ENCODE results near the gene ERC2. TPM values are rescaled to one million over a fixed set of nuclear protein-coding genes. Genes with fewer than 3 reads are reported as not detected.
A peak's percentile ranks its signal among the peaks of the same experiment; 100 is the strongest.

ERC2 gene
- polyA plus RNA-seq, 1 experiment = 0.07 TPM

GRCh38 chr3:55620351-55621025 lies 847.8 kb downstream of the ERC2 start:
- Histone ChIP-seq H3K4me3 (ENCODE audit: low read depth, low read length) (no peak overlapping the region), H3K36me3 (ENCODE audit: control insufficient read depth, insufficient read depth, low read length) (no peaks in the 10 kb centered on the region), H3K27me3 (ENCODE audit: control insufficient read depth, insufficient read depth, low read length) (no peaks in the 10 kb centered on the region)
- no peak for TF ChIP-seq CTCF (IDR thresholded peaks at IDR 0.05; ENCODE audit: insufficient read depth, low read depth, low read length)
- POLR2A ChIA-PET = no interaction called here
- CTCF ChIA-PET = interaction anchor here (0.9 to 1.6 kb wide), 5 partner anchors 9 to 277 kb away, joined by 3 to 5 read pairs (median 4); no protein-coding TSS in a partner anchor
- peak; percentile 60 for DNase-seq (ENCODE audit: low read depth)

- POLR2A ChIA-PET = no interaction called here
- no peak for DNase-seq (ENCODE audit: low read depth)
- Histone ChIP-seq H3K36me3 (ENCODE audit: control insufficient read depth, insufficient read depth, low read length) (no peaks in the 10 kb centered on the region), H3K27me3 (ENCODE audit: control insufficient read depth, insufficient read depth, low read length) (no peaks in the 10 kb centered on the region), H3K4me3 (ENCODE audit: low read depth, low read length) (no peak overlapping the region)
- no peak for TF ChIP-seq CTCF (IDR thresholded peaks at IDR 0.05; ENCODE audit: insufficient read depth, low read depth, low read length)
- CTCF ChIA-PET = interaction anchor here (1.5 kb wide), 1 partner anchor 16 kb away, joined by 5 read pairs; no protein-coding TSS in a partner anchor
Measured at GRCh38 chr3:55619046-55619808, 849.0 kb downstream of the ERC2 start.

GRCh38 chr3:55617385-55617784 lies 850.9 kb downstream of the ERC2 start:
- POLR2A ChIA-PET = no interaction called here
- CTCF ChIA-PET = no interaction called here
- TF ChIP-seq CTCF (IDR thresholded peaks at IDR 0.05; ENCODE audit: insufficient read depth, low read depth, low read length) = no peak
- H3K27me3 ChIP-seq (ENCODE audit: control insufficient read depth, insufficient read depth, low read length) = no peaks in the 10 kb centered on the region
- H3K4me3 ChIP-seq (ENCODE audit: low read depth, low read length) = no peak overlapping the region
- H3K36me3 ChIP-seq (ENCODE audit: control insufficient read depth, insufficient read depth, low read length) = no peaks in the 10 kb centered on the region
- DNase-seq (ENCODE audit: low read depth) = no peak

DNA sequence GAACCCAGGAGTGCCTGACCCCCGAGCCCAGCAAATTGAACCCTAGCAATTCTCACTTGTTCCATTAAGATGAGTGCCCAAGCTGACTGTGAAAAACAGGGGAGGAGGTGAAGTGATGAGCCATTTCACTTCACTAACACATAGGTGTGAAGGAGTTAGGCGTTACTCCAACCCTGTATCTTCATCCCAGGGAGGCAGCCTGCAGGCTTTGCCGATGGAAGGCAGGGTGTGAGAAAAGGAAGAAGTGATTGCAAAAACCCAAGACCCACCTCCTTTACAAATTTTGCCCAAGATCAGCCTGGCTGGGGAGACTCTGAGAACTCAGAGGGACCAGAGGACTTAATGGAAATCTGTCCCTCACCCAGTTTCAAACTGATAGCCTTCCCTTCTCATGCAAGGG lies 851.5 kb downstream of the ERC2 start:
- DNase-seq (ENCODE audit: low read depth) = no peak
- no peaks in the 10 kb centered on the region for H3K27me3 ChIP-seq (ENCODE audit: control insufficient read depth, insufficient read depth, low read length)
- POLR2A ChIA-PET = no interaction called here
- CTCF ChIA-PET = no interaction called here
- TF ChIP-seq CTCF (IDR thresholded peaks at IDR 0.05; ENCODE audit: insufficient read depth, low read depth, low read length) = no peak
- no peak overlapping the region for H3K4me3 ChIP-seq (ENCODE audit: low read depth, low read length)
- H3K36me3 ChIP-seq (ENCODE audit: control insufficient read depth, insufficient read depth, low read length) = no peaks in the 10 kb centered on the region

- no peak for TF ChIP-seq CTCF (IDR thresholded peaks at IDR 0.05; ENCODE audit: insufficient read depth, low read depth, low read length)
- no peak overlapping the region for H3K4me3 ChIP-seq (ENCODE audit: low read depth, low read length)
- 0 out of 2 replicates have a peak, but pooled peaks cover 1% of the 10 kb centered on the region for H3K27me3 ChIP-seq (ENCODE audit: control insufficient read depth, insufficient read depth, low read length)
- H3K36me3 ChIP-seq (ENCODE audit: control insufficient read depth, insufficient read depth, low read length) = no peaks in the 10 kb centered on the region
- POLR2A ChIA-PET = no interaction called here
- DNase-seq (ENCODE audit: low read depth) = no peak
- CTCF ChIA-PET = no interaction called here
Measured at GRCh38 chr3:55615694-55616295, 852.5 kb downstream of the ERC2 start.
